Mucosa of descending colon (tissue), 3 donors: ENCODE measurements around the gene PEX16. TPM values are rescaled to one million over a fixed set of nuclear protein-coding genes. Genes with fewer than 3 reads are reported as not detected.

Source experiments
- ATAC-seq: fragments of 200-7000 bp; cut with Tn5 transposase; one replicate; pipeline ENCODE4 v1.9.1; 2020; ENCODE audit warnings: mild to moderate bottlenecking, moderate library complexity
- DNase-seq, 3 donors: peaks; one replicate each; pipeline ENCODE4 v3.0.0-alpha.2; 2020
- H3K36me3 ChIP-seq: fragments of 200-600 bp; one replicate; pipeline ENCODE4 v1.8.0; 2021; ENCODE audit warnings: low read depth, mild to moderate bottlenecking
- H3K4me1 ChIP-seq: fragments of 200-600 bp; one replicate; pipeline ENCODE4 v1.8.0; 2021; ENCODE audit warnings: low read depth, mild to moderate bottlenecking
- H3K4me3 ChIP-seq: fragments of 200-600 bp; one replicate; pipeline ENCODE4 v1.8.0; 2021; ENCODE audit warnings: mild to moderate bottlenecking
- H3K9me3 ChIP-seq: fragments of 200-600 bp; one replicate; pipeline ENCODE4 v1.8.0; 2021; ENCODE audit warnings: mild to moderate bottlenecking
- intact Hi-C, 2 donors: fragments of 100-400 bp; cut with DNase I in 1 of 2; cut with micrococcal nuclease in 1 of 2; formaldehyde crosslinking; loops; one replicate each; pipeline versions ENCODE4 v1.11.0 to v1.11.1; 2022; cut with DNase I, micrococcal nuclease
- total RNA-seq, 3 donors: library from RNA; stranded (reverse); fragmentation: NEBNext Ultra II Directional in 2 of 3; extraction: Animal tissue kit (Norgen Biotek cat#: 25700) in 2 of 3; gene quantifications; one replicate each; pipeline versions ENCODE4 v1.2.1 to v1.2.4, GENCODE V29; 2021 to 2023
- TF ChIP-seq, protein P1 (sequence below): fragments of 200-600 bp; IDR thresholded peaks from one replicate; pipeline ENCODE4 v1.8.0; 2022; ENCODE audit warnings: antibody characterized with exemption, mild to moderate bottlenecking
- donor health status: DM: no; HTN: no; CAD: no; lungs with moderate emphysema.
- donor health status: DM: no; HTN: no; CAD: no.
- donor health status: DM: no; HTN: yes; CAD: no.

Gene PEX16
- total RNA-seq, 3 donors from 2014 or later, result 34.9 to 49.1 (median 39.7) TPM

DNA sequence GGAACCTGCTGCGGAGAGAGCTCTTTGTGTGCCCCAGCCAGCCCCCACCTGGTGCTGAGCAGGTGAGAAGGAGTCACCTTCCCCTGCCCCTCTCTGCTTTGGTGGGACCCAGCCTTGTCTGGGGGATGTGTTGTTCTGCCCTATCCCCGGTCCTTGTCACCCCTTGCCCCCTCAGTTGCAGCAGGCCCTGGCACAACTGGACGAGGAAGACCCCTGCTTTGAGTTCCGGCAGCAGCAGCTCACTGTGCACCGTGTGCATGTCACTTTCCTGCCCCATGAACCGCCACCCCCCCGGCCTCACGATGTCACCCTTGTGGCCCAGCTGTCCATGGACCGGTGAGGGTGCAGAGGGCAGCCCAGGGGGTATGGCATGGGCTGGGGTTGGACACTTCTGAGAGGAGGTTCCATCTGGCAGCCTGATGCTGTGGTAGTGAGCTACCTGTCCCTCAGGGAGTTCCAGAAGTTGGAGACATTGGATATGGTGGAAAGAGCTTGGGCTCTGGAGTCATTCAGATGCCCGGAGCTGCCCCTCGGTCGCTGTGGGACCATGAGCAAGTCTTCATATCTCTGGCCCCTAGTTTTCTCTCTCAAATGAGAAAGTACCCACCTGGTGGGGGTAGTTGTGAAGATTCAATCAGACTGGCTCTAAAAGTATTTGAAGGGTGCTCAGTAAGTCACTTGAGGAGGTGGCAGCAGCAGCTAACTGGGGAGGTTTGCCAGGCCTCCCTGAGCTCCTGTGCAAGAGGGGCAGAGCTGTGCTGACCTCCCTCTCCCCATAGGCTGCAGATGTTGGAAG is 9.1 kb upstream of the PEX16 start:
- H3K9me3 ChIP-seq, result no peaks in the 10 kb centered on the region
- intact Hi-C loops, result no loop called here
- peaks cover 19% of the 10 kb centered on the region for H3K4me1 ChIP-seq
- H3K4me3 ChIP-seq, result no peak overlapping the region
- ATAC-seq, result no peak
- no peaks in the 10 kb centered on the region for H3K36me3 ChIP-seq
- DNase-seq, result peak in 1 of 3 donors; percentile 46
- TF ChIP-seq, protein P1, sequence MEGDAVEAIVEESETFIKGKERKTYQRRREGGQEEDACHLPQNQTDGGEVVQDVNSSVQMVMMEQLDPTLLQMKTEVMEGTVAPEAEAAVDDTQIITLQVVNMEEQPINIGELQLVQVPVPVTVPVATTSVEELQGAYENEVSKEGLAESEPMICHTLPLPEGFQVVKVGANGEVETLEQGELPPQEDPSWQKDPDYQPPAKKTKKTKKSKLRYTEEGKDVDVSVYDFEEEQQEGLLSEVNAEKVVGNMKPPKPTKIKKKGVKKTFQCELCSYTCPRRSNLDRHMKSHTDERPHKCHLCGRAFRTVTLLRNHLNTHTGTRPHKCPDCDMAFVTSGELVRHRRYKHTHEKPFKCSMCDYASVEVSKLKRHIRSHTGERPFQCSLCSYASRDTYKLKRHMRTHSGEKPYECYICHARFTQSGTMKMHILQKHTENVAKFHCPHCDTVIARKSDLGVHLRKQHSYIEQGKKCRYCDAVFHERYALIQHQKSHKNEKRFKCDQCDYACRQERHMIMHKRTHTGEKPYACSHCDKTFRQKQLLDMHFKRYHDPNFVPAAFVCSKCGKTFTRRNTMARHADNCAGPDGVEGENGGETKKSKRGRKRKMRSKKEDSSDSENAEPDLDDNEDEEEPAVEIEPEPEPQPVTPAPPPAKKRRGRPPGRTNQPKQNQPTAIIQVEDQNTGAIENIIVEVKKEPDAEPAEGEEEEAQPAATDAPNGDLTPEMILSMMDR, result no peak

DNA sequence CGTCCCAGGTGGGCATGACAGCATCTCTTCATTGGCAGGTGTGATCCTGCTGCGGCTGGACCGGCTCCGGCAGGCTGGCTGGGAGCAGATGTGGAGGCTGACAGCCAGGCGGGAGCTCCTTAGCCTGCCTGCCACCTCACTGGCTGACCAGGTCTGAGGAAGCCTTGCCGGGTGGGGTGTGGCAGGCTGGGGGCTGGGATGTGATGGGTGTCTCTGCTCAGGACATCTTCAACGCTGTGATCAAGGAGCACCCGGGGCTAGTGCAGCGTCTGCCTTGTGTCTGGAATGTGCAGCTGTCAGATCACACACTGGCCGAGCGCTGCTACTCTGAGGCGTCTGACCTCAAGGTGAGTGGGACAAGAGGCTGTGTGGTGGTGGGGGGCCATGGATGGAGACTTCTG is 8.3 kb upstream of the PEX16 start:
- H3K4me1 ChIP-seq, result peaks cover 23% of the 10 kb centered on the region
- intact Hi-C loops, result no loop called here
- TF ChIP-seq, protein P1, result no peak
- no peaks in the 10 kb centered on the region for H3K9me3 ChIP-seq
- DNase-seq (peak in 1 of 3 donors; percentile 48), ATAC-seq (no peak)
- H3K36me3 ChIP-seq, result no peaks in the 10 kb centered on the region
- H3K4me3 ChIP-seq, result no peak overlapping the region

DNA sequence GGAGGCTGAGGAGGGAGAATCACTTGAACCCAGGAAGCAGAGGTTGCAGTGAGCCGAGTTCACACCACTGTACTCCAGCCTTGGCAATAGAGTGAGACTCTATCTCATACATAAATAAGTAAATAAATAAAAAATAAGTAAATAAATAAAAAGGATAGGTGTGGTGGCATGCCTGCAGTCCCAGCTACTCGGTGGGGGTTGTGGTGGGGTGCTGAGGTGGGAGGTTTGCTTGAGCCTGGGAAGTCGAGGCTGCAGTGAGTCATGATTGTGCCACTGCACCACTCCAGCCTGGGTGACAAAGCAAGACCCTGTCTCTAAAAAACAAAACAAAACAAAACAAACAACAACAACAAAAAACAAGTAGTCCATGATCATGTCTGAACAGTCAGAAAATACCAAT is 7.9 kb upstream of the PEX16 start:
- Histone ChIP-seq H3K4me1 (peaks cover 23% of the 10 kb centered on the region), H3K9me3 (no peaks in the 10 kb centered on the region), H3K4me3 (no peak overlapping the region), H3K36me3 (no peaks in the 10 kb centered on the region)
- DNase-seq (peak in 1 of 3 donors; percentile 26), ATAC-seq (no peak)
- intact Hi-C loops, result no loop called here
- TF ChIP-seq, protein P1, result no peak

DNA sequence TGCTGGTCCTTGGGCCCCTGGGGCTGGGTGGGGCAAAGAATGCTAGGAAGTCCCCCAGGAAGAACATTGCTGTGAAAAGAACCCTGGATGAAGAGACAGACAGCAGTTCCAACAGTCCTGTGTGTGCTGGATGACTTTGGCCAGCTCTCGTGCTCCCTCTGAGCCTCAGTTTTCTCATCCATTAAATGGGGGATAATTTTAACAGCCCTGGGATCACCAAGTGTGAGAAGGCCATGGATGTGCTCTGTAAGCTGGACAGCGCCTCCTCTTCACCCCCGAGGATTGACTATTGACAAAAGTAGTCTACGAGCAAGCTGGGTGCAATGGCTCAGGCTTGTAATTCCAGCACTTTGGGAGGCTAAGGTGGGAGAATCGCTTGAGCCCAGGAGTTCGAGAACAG is 7.2 kb upstream of the PEX16 start:
- TF ChIP-seq, protein P1, result no peak
- Histone ChIP-seq H3K36me3 (no peaks in the 10 kb centered on the region), H3K4me3 (no peak overlapping the region), H3K9me3 (no peaks in the 10 kb centered on the region), H3K4me1 (peaks cover 21% of the 10 kb centered on the region)
- intact Hi-C loops, result no loop called here
- no peak for DNase-seq
- no peak for ATAC-seq

DNA sequence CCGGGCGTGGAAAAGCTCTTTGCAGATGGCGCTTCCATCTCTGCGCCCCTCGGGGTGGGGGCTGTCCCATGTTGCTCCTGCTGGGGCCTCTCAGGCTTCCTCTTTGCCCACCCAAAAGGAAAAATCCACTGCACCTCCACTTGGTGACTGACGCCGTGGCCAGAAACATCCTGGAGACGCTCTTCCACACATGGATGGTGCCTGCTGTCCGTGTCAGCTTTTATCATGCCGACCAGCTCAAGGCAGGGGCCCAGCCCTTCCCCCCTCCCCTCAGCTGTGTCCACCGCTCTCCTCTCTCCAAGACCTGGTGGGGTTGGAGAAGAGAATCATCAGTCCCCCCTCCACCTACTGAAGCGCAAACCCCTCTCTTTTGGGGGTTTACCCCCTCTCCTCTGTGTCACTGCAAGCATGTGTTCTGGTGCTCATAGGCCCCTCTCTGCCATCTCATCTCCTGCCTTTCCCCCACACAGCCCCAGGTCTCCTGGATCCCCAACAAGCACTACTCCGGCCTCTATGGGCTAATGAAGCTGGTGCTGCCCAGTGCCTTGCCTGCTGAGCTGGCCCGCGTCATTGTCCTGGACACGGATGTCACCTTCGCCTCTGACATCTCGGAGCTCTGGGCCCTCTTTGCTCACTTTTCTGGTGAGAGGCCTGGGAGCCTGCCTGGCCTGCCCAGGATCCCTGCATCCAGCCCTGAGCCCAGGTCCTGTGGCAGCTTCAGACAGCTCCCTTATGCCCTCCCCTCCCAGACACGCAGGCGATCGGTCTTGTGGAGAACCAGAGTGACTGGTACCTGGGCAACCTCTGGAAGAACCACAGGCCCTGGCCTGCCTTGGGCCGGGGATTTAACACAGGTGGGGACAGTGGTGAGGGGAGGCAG is 6.6 kb upstream of the PEX16 start:
- DNase-seq (peak in 1 of 3 donors; percentile 49), ATAC-seq (no peak)
- TF ChIP-seq, protein P1, result no peak
- intact Hi-C loops, result no loop called here
- Histone ChIP-seq H3K4me3 (no peak overlapping the region), H3K9me3 (no peaks in the 10 kb centered on the region), H3K4me1 (peaks cover 17% of the 10 kb centered on the region), H3K36me3 (no peaks in the 10 kb centered on the region)
